Testis (tissue), 5 donors: ENCODE data around the gene GIPC3. TPM values are rescaled to one million over a fixed set of nuclear protein-coding genes. Genes with fewer than 3 reads are reported as not detected.

Experiments used
- DNase-seq: peaks from one replicate; pipeline ENCODE4 v3.0.0-alpha.2; 2019
- H3K27ac ChIP-seq, 2 donors: fragments of 200-600 bp; sonication (generic); one replicate each; pipeline ENCODE4 v1.5.1; 2019
- H3K27me3 ChIP-seq: fragments of 200-600 bp; sonication (generic); one replicate; pipeline ENCODE4 v1.5.1; 2019
- H3K36me3 ChIP-seq: fragments of 200-600 bp; sonication (generic); one replicate; pipeline ENCODE4 v1.5.1; 2017; ENCODE audit warnings: low read depth; ENCODE audit errors: missing control alignments
- H3K4me1 ChIP-seq: fragments of 200-600 bp; sonication (generic); one replicate; pipeline ENCODE4 v1.5.1; 2019
- H3K4me3 ChIP-seq, 2 donors: fragments of 200-600 bp; sonication (generic); one replicate each; pipeline ENCODE4 v1.5.1; 2017 to 2019
- H3K9me3 ChIP-seq: fragments of 200-600 bp; sonication (generic); one replicate; pipeline ENCODE4 v1.5.1; 2017
- CTCF ChIP-seq, 3 experiments: fragments of 450-650 bp in 2 of 3; fragments of 200-600 bp in 1 of 3; sonication (generic) in 1 of 3; IDR thresholded peaks; one replicate each; pipeline ENCODE4 v1.5.1; 2016 to 2019; ENCODE audit warnings: antibody characterized with exemption in 3 of 3, mild to moderate bottlenecking in 2 of 3, moderate library complexity in 1 of 3
- POLR2A ChIP-seq: fragments of 450-650 bp; IDR thresholded peaks from one replicate; pipeline ENCODE4 v1.6.1; 2017; ENCODE audit warnings: antibody characterized with exemption, mild to moderate bottlenecking, moderate library complexity
- WGBS, 2 donors: methylation state at CpG; one replicate each; pipeline ENCODE4 v1.1.5; 2018; 5-methylcytosine and 5-hydroxymethylcytosine counted together
- intact Hi-C: fragments of 100-400 bp; cut with DNase I; formaldehyde crosslinking; loops from one replicate; pipeline ENCODE4 v1.15.1; 2023; ENCODE audit warnings: low total_unique reads
- long read RNA-seq, 2 donors: transcript quantifications; one replicate each; lab custom pipeline, GENCODE V29; 2026
- polyA plus RNA-seq: library from polyadenylated mRNA; stranded (reverse); fragments of 350-450 nt; fragmentation: Illumina TruSeq; extraction: RNeasy Lipid Tissue Mini Kit (QIAGEN cat#74804); gene quantifications from one replicate; pipeline ENCODE4 v1.2.3, GENCODE V29; 2014; ENCODE audit warnings: low read depth, low replicate concordance; ENCODE audit not compliant: insufficient read depth
- total RNA-seq, 2 donors: library from RNA; depleted of rRNA; stranded (reverse); fragments of >200 nt; gene quantifications; one replicate each; pipeline ENCODE4 v1.2.3, GENCODE V29; 2016

Gene GIPC3
- total RNA-seq (under 1 TPM; 0.50 to 0.87 TPM), polyA plus RNA-seq (1.5 TPM)
- long read RNA-seq, donor 1: 0 reads
- long read RNA-seq, donor 2: 0 reads

- Histone ChIP-seq H3K9me3 (no peaks in the 10 kb centered on the region), H3K4me3 (no peak within 1 kb of the TSS), H3K4me1 (no peaks in the 10 kb centered on the region), H3K27ac (no peak within 1 kb of the TSS), H3K27me3 (no peaks in the 10 kb centered on the region), H3K36me3 (no peaks in the 10 kb centered on the region)
- TF ChIP-seq POLR2A: no peak
- TF ChIP-seq CTCF (IDR thresholded peaks at IDR 0.05): no peak
- intact Hi-C loops: no loop called here
- whole genome bisulfite sequencing, 2 donors: 3% methylated on average over 79 of the region's 84 CpGs; no CpG with 5 or more reads in 1 of the 2 donors
- DNase-seq: no peak
These were observed at the start of gene GIPC3 for GRCh38 chr19:3585301-3586126. GIPC3 (plus strand) TSS chr19:3585478; CDS start chr19:3585598, 120 bp downstream.

DNA sequence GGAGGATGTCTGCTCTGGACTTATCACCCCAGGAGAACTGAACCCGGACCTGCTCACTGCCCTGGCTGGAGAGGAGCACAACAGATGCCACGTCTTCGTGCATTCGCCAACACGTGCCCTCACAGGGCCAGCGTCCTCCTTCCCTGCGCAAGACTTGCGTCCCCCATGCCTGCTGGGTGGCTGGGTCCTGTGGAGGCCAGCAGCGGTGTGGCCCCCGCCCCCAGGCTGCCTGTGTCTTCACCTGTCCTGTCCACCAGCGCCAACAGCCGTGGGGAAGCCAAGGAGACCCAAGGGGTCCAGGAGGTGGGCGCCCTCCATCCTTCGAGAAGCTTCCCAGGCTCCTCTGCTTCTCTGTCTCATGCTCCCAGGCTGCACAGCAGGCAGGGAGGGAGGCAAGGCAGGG is 49.7 kb upstream of the GIPC3 start:
- Histone ChIP-seq H3K27ac (peak overlapping the region in 1 of 2 donors; percentile 66), H3K4me3 (no peak overlapping the region), H3K9me3 (no peaks in the 10 kb centered on the region), H3K4me1 (peaks cover 35% of the 10 kb centered on the region), H3K36me3 (no peaks in the 10 kb centered on the region), H3K27me3 (no peaks in the 10 kb centered on the region)
- TF ChIP-seq CTCF (IDR thresholded peaks at IDR 0.05) (no peak), POLR2A (no peak)
- no peak for DNase-seq
- intact Hi-C loops: no loop called here
- WGBS, 2 donors: 93 to 94% methylated on average over 13 to 14 of the region's 14 CpGs

DNA sequence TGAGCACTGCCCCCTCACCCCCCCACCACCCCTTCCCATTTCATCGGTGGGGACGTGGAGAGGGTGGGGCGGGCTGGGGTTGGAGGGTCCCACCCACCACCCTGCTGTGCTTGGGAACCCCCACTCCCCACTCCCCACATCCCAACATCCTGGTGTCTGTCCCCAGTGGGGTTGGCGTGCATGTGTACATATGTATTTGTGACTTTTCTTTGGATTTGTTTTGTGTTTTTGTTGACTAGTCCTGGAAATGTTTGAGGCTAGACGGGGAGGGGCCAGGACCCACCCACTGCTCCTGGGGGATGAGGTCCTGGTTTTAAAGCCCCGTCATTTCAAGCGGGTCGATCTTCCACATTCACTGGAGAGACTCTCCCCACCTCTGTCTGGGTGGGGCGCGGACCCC is 49.3 kb upstream of the GIPC3 start:
- H3K4me1 ChIP-seq: peaks cover 35% of the 10 kb centered on the region
- DNase-seq: no peak
- no peak overlapping the region for H3K4me3 ChIP-seq
- 66 to 68% methylated on average over 8 to 10 of the region's 10 CpGs for WGBS, 2 donors
- no peak for TF ChIP-seq CTCF (IDR thresholded peaks at IDR 0.05)
- TF ChIP-seq POLR2A: no peak
- peak overlapping the region; percentile 62 to 66 for H3K27ac ChIP-seq
- no peaks in the 10 kb centered on the region for H3K36me3 ChIP-seq
- intact Hi-C loops: no loop called here
- no peaks in the 10 kb centered on the region for H3K27me3 ChIP-seq
- H3K9me3 ChIP-seq: no peaks in the 10 kb centered on the region

GRCh38 chr19:3536429-3537100 is 48.7 kb upstream of the GIPC3 start:
- Histone ChIP-seq H3K36me3 (no peaks in the 10 kb centered on the region), H3K4me1 (peaks cover 35% of the 10 kb centered on the region), H3K4me3 (no peak overlapping the region), H3K9me3 (no peaks in the 10 kb centered on the region), H3K27ac (peak overlapping the region; percentile 62 to 66), H3K27me3 (no peaks in the 10 kb centered on the region)
- DNase-seq: peak; percentile 76
- no peak for TF ChIP-seq POLR2A
- TF ChIP-seq CTCF (IDR thresholded peaks at IDR 0.05): no peak
- WGBS, 2 donors: 59 to 60% methylated on average over 1 to 27 of the region's 27 CpGs
- intact Hi-C loops: no loop called here
